Upper lobe of left lung (tissue), 6 donors: ENCODE results near the gene UGGT2. TPM values are rescaled to one million over a fixed set of nuclear protein-coding genes. Genes with fewer than 3 reads are reported as not detected.
A peak's percentile ranks its signal among the peaks of the same experiment; 100 is the strongest.

Source experiments
- ATAC-seq, 2 donors: fragments of 200-7000 bp; cut with Tn5 transposase; one replicate each; pipeline ENCODE4 v1.9.1; 2022; ENCODE audit warnings: mild to moderate bottlenecking in 2 of 2, moderate library complexity in 2 of 2; ENCODE audit not compliant: low FRiP score in 2 of 2
- DNase-seq, 2 donors: peaks; one replicate each; pipeline ENCODE4 v3.0.0-alpha.2; 2019 to 2020
- H3K27ac ChIP-seq, 4 donors: fragments of 200-600 bp; sonication (generic); one replicate each; pipeline ENCODE4 v1.5.1; 2016 to 2019
- H3K27me3 ChIP-seq, 4 donors: fragments of 200-600 bp; sonication (generic); one replicate each; pipeline ENCODE4 v1.5.1; 2017 to 2019
- H3K36me3 ChIP-seq, 4 donors: fragments of 200-600 bp; sonication (generic); one replicate each; pipeline ENCODE4 v1.5.1; 2016 to 2019
- H3K4me1 ChIP-seq, 4 donors: fragments of 200-600 bp; sonication (generic); one replicate each; pipeline ENCODE4 v1.5.1; 2018 to 2019
- H3K4me3 ChIP-seq, 4 donors: fragments of 200-600 bp; sonication (generic); one replicate each; pipeline ENCODE4 v1.5.1; 2017 to 2019; ENCODE audit warnings: mild to moderate bottlenecking in 2 of 4, moderate library complexity in 1 of 4
- H3K9me3 ChIP-seq, 4 donors: fragments of 200-600 bp; sonication (generic); one replicate each; pipeline ENCODE4 v1.5.1; 2018 to 2019
- EP300 ChIP-seq, 4 donors: sonication (generic); formaldehyde crosslinking; IDR thresholded peaks; one replicate each; pipeline ENCODE4 v1.5.1; 2017; ENCODE audit warnings: antibody characterized with exemption in 4 of 4, control low read depth in 2 of 4
- POLR2A ChIP-seq, 4 donors: fragments of 450-650 bp; IDR thresholded peaks; one replicate each; pipeline ENCODE4 v1.5.1; 2016 to 2017; ENCODE audit warnings: antibody characterized with exemption in 4 of 4, mild to moderate bottlenecking in 2 of 4
- POLR2AphosphoS5 ChIP-seq, 2 donors: sonication (generic); formaldehyde crosslinking; IDR thresholded peaks; one replicate each; pipeline ENCODE4 v1.5.1; 2017; ENCODE audit warnings: antibody characterized with exemption in 2 of 2
- WGBS, 2 donors: methylation state at CpG; one replicate each; pipeline ENCODE4 v1.1.5; 2017 to 2018; 5-methylcytosine and 5-hydroxymethylcytosine counted together
- total RNA-seq, 6 donors: library from RNA; depleted of rRNA in 4 of 6; stranded (reverse); fragments of >200 nt in 4 of 6; gene quantifications; one replicate each; pipeline versions ENCODE4 v1.1.0 to v1.2.1, GENCODE V29; 2016 to 2021
- TF ChIP-seq, protein P1 (sequence below), 6 experiments: fragments of 450-650 bp in 4 of 6; fragments of 200-600 bp in 2 of 6; sonication (generic) in 2 of 6; IDR thresholded peaks; one replicate each; pipeline ENCODE4 v1.5.1; 2016 to 2019; ENCODE audit warnings: antibody characterized with exemption in 6 of 6
- donor health status: DM: no; HTN: no; CAD: no; lungs with moderate emphysema.
- donor health status: DM: no; HTN: yes; CAD: no; lungs with severe emphysema.

Gene UGGT2
- total RNA-seq, 6 donors from 2014 or later, result 13.0 to 44.8 (median 18.5) TPM

DNA sequence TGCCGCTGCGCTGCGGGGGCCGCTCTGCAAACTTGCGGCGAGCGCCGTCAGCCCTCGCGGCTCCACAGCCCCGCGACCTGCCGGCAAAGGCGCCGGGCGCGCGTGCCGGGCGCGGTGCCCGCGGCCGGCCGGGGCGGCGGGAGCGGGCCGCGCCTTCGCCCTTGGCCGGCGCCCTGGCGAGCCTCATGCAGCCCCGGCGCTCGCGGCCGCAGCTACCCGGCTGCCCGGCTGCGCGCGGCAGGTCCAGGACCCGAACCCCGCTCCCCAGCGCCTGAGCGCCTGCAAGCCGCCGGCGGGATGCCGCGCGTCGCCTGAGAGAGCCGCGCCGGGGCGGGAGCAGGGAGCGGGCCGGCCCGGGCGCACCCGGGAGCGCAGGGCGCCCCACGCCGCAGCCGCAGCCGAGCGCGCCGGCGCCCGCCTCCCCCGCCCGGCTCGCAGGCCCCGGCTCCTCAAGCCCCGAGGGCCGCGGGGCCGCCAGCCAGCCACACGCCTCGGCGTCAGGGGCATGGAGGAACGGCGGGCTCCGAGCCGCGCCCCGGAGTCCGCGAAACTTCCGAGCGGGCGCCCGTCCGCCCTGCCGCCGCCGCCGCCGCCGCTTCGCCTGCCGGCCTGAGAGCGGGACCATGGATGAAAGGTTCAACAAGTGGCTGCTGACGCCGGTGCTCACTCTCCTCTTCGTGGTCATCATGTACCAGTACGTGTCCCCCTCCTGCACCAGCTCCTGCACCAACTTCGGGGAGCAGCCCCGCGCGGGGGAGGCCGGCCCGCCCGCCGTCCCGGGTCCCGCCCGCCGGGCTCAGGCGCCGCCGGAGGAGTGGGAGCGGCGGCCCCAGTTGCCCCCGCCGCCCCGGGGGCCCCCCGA lies 37.3 kb upstream of the UGGT2 start:
- H3K27ac ChIP-seq, result no peak overlapping the region
- DNase-seq (peak in 1 of 2 donors; percentile 83), ATAC-seq (peak in 1 of 2 donors; percentile 44)
- H3K4me3 ChIP-seq, result peak overlapping the region in 3 of 4 donors; percentile 40 to 50 (median 48)
- WGBS, 2 donors, result 2% methylated on average over 47 of the region's 133 CpGs; no CpG with 5 or more reads in 1 of the 2 donors
- TF ChIP-seq EP300 (IDR thresholded peaks at IDR 0.05) (no peak), POLR2A (IDR thresholded peaks at IDR 0.05) (no peak), POLR2AphosphoS5 (IDR thresholded peaks at IDR 0.05) (no peak)
- TF ChIP-seq, protein P1, sequence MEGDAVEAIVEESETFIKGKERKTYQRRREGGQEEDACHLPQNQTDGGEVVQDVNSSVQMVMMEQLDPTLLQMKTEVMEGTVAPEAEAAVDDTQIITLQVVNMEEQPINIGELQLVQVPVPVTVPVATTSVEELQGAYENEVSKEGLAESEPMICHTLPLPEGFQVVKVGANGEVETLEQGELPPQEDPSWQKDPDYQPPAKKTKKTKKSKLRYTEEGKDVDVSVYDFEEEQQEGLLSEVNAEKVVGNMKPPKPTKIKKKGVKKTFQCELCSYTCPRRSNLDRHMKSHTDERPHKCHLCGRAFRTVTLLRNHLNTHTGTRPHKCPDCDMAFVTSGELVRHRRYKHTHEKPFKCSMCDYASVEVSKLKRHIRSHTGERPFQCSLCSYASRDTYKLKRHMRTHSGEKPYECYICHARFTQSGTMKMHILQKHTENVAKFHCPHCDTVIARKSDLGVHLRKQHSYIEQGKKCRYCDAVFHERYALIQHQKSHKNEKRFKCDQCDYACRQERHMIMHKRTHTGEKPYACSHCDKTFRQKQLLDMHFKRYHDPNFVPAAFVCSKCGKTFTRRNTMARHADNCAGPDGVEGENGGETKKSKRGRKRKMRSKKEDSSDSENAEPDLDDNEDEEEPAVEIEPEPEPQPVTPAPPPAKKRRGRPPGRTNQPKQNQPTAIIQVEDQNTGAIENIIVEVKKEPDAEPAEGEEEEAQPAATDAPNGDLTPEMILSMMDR (IDR thresholded peaks at IDR 0.05), result no peak
- H3K36me3 ChIP-seq, result no peaks in the 10 kb centered on the region
- peaks cover 0 to 25% (median 14%) of the 10 kb centered on the region in 4 donors for H3K27me3 ChIP-seq
- H3K4me1 ChIP-seq, result peaks cover 12 to 26% (median 19%) of the 10 kb centered on the region in 4 donors
- H3K9me3 ChIP-seq, result no peaks in the 10 kb centered on the region

DNA sequence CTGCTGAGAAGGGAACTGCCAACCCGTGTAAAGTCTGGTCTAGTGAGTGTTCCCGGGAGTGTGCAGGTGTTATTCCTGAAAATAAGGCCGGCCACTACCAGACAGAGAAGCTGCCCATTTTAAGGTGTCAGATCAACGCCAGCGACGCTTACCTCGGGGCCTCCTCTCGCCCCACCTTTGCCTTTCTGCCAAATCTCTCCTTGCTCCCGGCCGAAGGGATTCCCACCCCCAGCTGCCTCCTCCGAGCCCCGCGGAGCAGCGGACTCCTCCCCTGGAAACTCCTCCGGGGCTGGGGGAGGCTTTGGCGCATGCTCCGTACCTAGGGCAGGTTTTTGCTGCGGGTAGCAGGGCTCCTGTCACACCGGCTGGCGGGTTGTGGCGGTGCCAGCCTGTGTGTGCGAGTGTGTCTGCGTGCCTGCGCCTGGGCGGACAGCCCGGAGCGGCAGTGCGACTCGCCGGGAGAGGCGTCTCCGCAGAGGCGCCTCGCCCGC lies 36.6 kb upstream of the UGGT2 start, which contains the start of gene HS6ST3:
TSS of gene HS6ST3 (plus strand) at position 359 of the 491 bp plus-strand sequence.
- Histone ChIP-seq H3K9me3 (no peaks in the 10 kb centered on the region), H3K27ac (no peak within 1 kb of the TSS), H3K27me3 (peaks cover 0 to 25% (median 14%) of the 10 kb centered on the region in 4 donors), H3K4me3 (peak within 1 kb of the TSS in 3 of 4 donors; percentile 40 to 50 (median 48)), H3K36me3 (no peaks in the 10 kb centered on the region), H3K4me1 (peaks cover 12 to 26% (median 19%) of the 10 kb centered on the region in 4 donors)
- 0 to 2% methylated on average over 23 to 30 of the region's 35 CpGs for WGBS, 2 donors
- DNase-seq (peak in 1 of 2 donors; percentile 79), ATAC-seq (peak in 1 of 2 donors; percentile 16)
- TF ChIP-seq EP300 (IDR thresholded peaks at IDR 0.05) (no peak), POLR2AphosphoS5 (IDR thresholded peaks at IDR 0.05) (no peak), POLR2A (IDR thresholded peaks at IDR 0.05) (no peak)
- TF ChIP-seq, protein P1 (IDR thresholded peaks at IDR 0.05), result no peak

DNA sequence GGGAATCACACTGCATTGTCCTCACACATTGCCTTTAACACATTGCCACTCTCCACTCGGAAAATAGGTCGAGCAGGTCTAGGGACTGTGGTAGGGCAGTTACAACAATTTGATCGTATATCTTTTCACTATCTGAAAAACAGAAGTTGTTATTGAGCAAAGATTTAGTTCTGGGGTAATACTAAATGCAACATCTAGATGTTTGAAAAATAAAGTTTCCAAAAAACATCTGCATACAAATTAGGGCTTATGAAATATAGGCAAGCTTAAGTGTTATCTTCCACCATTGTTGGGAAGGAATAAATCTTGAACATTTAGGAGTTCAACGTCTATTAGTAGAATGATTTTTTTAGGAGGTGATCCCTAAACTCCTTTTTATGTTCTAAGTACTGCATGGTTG lies 35.9 kb upstream of the UGGT2 start:
- ATAC-seq (no peak), DNase-seq (no peak)
- 66% methylated on average over 4 of the region's 4 CpGs for WGBS, 2 donors
- Histone ChIP-seq H3K4me3 (no peak overlapping the region), H3K4me1 (peaks cover 12 to 26% (median 19%) of the 10 kb centered on the region in 4 donors), H3K27me3 (peaks cover 0 to 25% (median 14%) of the 10 kb centered on the region in 4 donors), H3K36me3 (no peaks in the 10 kb centered on the region), H3K9me3 (no peaks in the 10 kb centered on the region), H3K27ac (no peak overlapping the region)
- TF ChIP-seq POLR2A (IDR thresholded peaks at IDR 0.05) (no peak), EP300 (IDR thresholded peaks at IDR 0.05) (no peak), POLR2AphosphoS5 (IDR thresholded peaks at IDR 0.05) (no peak)
- TF ChIP-seq, protein P1 (IDR thresholded peaks at IDR 0.05), result no peak

DNA sequence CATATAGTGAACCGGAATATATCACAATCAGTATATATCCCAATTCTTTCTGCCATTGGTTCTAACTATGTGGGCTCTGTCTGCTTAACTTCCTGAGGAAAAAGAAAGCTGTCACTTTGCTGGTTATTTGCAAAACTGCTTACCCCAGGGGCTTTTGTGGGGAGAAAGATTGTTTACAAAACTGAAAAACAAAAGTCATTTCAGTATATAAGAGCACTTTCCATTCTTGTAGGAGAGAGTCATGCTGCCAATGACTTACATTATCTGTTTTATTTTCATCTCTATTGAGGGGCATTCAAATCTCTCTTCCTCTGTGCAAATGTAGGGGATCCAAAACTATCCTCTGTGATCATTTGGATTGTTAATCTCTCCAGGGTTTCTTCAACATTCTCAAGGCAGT lies 33.5 kb upstream of the UGGT2 start:
- no peak overlapping the region for H3K27ac ChIP-seq
- H3K4me3 ChIP-seq, result no peak overlapping the region
- peaks cover 0 to 22% (median 11%) of the 10 kb centered on the region in 4 donors for H3K27me3 ChIP-seq
- 87 to 94% methylated on average over 1 of the region's 1 CpG for WGBS, 2 donors
- TF ChIP-seq POLR2A (IDR thresholded peaks at IDR 0.05) (no peak), POLR2AphosphoS5 (IDR thresholded peaks at IDR 0.05) (no peak), EP300 (IDR thresholded peaks at IDR 0.05) (no peak)
- TF ChIP-seq, protein P1 (IDR thresholded peaks at IDR 0.05), result no peak
- no peaks in the 10 kb centered on the region for H3K9me3 ChIP-seq
- H3K36me3 ChIP-seq, result no peaks in the 10 kb centered on the region
- peaks cover 12 to 24% (median 18%) of the 10 kb centered on the region in 4 donors for H3K4me1 ChIP-seq
- no peak for DNase-seq
- ATAC-seq, result no peak
